Neural progenitor cell (in vitro differentiated cells): ENCODE data around the gene CATSPER3. TPM values are rescaled to one million over a fixed set of nuclear protein-coding genes. Genes with fewer than 3 reads are reported as not detected.
A peak's percentile ranks its signal among the peaks of the same experiment; 100 is the strongest.

Experiments used
- DNase-seq: peaks from one replicate; pipeline ENCODE4 v3.0.0-alpha.2; 2016; ENCODE audit warnings: low spot score
- H2AFZ ChIP-seq: fragments of 200-600 bp; sonication (generic); replicated peaks from 2 replicates; pipeline ENCODE4 v1.6.1; 2016; ENCODE audit warnings: antibody characterized with exemption
- H3F3A ChIP-seq: fragments of 200-600 bp; sonication (generic); 2 replicates; pipeline ENCODE4 v1.6.1; 2016; ENCODE audit warnings: antibody characterized with exemption, low read depth
- H3K27ac ChIP-seq: fragments of 200-600 bp; sonication (generic); 2 replicates; pipeline ENCODE4 v1.5.1; 2016; ENCODE audit warnings: mild to moderate bottlenecking
- H3K27me3 ChIP-seq: fragments of 200-600 bp; sonication (generic); 2 replicates; pipeline ENCODE4 v1.6.1; 2016; ENCODE audit warnings: mild to moderate bottlenecking, moderate library complexity
- H3K36me3 ChIP-seq: fragments of 200-600 bp; sonication (generic); 2 replicates; pipeline ENCODE4 v1.5.1; 2016
- H3K4me1 ChIP-seq: fragments of 200-600 bp; sonication (generic); 2 replicates; pipeline ENCODE4 v1.6.1; 2016; ENCODE audit warnings: mixed run types
- H3K4me2 ChIP-seq: fragments of 200-600 bp; sonication (generic); 2 replicates; pipeline ENCODE4 v1.6.1; 2016
- H3K4me3 ChIP-seq: fragments of 200-600 bp; sonication (generic); 2 replicates; pipeline ENCODE4 v1.5.1; 2016
- H3K79me2 ChIP-seq: fragments of 200-600 bp; sonication (generic); 2 replicates; pipeline ENCODE4 v1.6.1; 2016; ENCODE audit warnings: low read depth
- H3K9ac ChIP-seq: fragments of 200-600 bp; sonication (generic); 2 replicates; pipeline ENCODE4 v1.6.1; 2016
- H3K9me3 ChIP-seq: fragments of 200-600 bp; sonication (generic); 2 replicates; pipeline ENCODE4 v1.5.1; 2016; ENCODE audit warnings: low read depth
- H4K20me1 ChIP-seq: fragments of 200-600 bp; sonication (generic); 2 replicates; pipeline ENCODE4 v1.6.1; 2016; ENCODE audit warnings: low read depth
- H3K27ac Mint-ChIP-seq: 3 replicates; pipeline ENCODE4 v1.8.0; 2021; ENCODE audit warnings: mixed read lengths
- H3K27me3 Mint-ChIP-seq: 2 replicates; pipeline ENCODE4 v1.8.0; 2022; ENCODE audit warnings: low read depth, mild to moderate bottlenecking, inconsistent platforms, moderate library complexity, mixed read lengths; ENCODE audit not compliant: insufficient read depth
- H3K36me3 Mint-ChIP-seq: 3 replicates; pipeline ENCODE4 v1.8.0; 2021; ENCODE audit warnings: mixed read lengths
- H3K4me1 Mint-ChIP-seq: 3 replicates; pipeline ENCODE4 v1.8.0; 2021; ENCODE audit warnings: mixed read lengths
- H3K4me3 Mint-ChIP-seq: 3 replicates; pipeline ENCODE4 v1.8.0; 2021; ENCODE audit warnings: mild to moderate bottlenecking, moderate library complexity, mixed read lengths
- H3K9me3 Mint-ChIP-seq: 3 replicates; pipeline ENCODE4 v1.8.0; 2020; ENCODE audit warnings: mixed read lengths
- CTCF ChIP-seq: fragments of 200-600 bp; sonication (generic); IDR thresholded peaks from 2 replicates; pipeline ENCODE4 v1.5.1; 2017; ENCODE audit warnings: antibody characterized with exemption, mild to moderate bottlenecking
- EZH2 ChIP-seq: fragments of 200-600 bp; sonication (generic); IDR thresholded peaks from 2 replicates; pipeline ENCODE4 v1.6.1; 2017; ENCODE audit warnings: antibody characterized with exemption, mild to moderate bottlenecking, moderate library complexity
- EZH2phosphoT487 ChIP-seq: fragments of 200-600 bp; sonication (generic); IDR thresholded peaks from 2 replicates; pipeline ENCODE4 v1.6.1; 2017; ENCODE audit warnings: antibody characterized with exemption
- total RNA-seq: library from RNA; depleted of rRNA; stranded (reverse); fragments of >200 nt; gene quantifications from 2 replicates; pipeline ENCODE4 v1.2.3, GENCODE V29; 2015; ENCODE audit warnings: low replicate concordance

CATSPER3 gene
- total RNA-seq, 1 donor from 2014 or later: not detected

GRCh38 chr5:135029477-135030122 is 61.9 kb downstream of the CATSPER3 start:
- Histone ChIP-seq H3K4me1 (peaks cover 24% of the 10 kb centered on the region), H4K20me1 (peaks cover 82% of the 10 kb centered on the region), H3F3A (peaks cover 54% of the 10 kb centered on the region), H3K4me3 (no peak overlapping the region), H3K27ac (no peak overlapping the region), H3K36me3 (no peaks in the 10 kb centered on the region), H3K4me2 (no peak overlapping the region), H3K9ac (no peak overlapping the region), H2AFZ (no peak overlapping the region), H3K9me3 (no peaks in the 10 kb centered on the region), H3K27me3 (peaks cover 100% of the 10 kb centered on the region), H3K79me2 (no peaks in the 10 kb centered on the region)
- no peaks in the 10 kb centered on the region for H3K9me3 Mint-ChIP-seq
- no peak overlapping the region for H3K27ac Mint-ChIP-seq
- no peak overlapping the region for H3K4me3 Mint-ChIP-seq
- no peak for DNase-seq
- peaks cover 32% of the 10 kb centered on the region for H3K4me1 Mint-ChIP-seq
- H3K27me3 Mint-ChIP-seq: peaks cover 75% of the 10 kb centered on the region
- H3K36me3 Mint-ChIP-seq: no peaks in the 10 kb centered on the region
- TF ChIP-seq EZH2 (peak; percentile 60), CTCF (no peak), EZH2phosphoT487 (no peak)

- H3K36me3 Mint-ChIP-seq: no peaks in the 10 kb centered on the region
- no peaks in the 10 kb centered on the region for H3K9me3 ChIP-seq
- peak; percentile 51 for DNase-seq
- peaks cover 77% of the 10 kb centered on the region for H3K27me3 Mint-ChIP-seq
- peaks cover 100% of the 10 kb centered on the region for H3K27me3 ChIP-seq
- H3F3A ChIP-seq: peaks cover 60% of the 10 kb centered on the region
- no peak overlapping the region for H3K4me3 Mint-ChIP-seq
- H3K9ac ChIP-seq: no peak overlapping the region
- H3K4me1 ChIP-seq: peaks cover 24% of the 10 kb centered on the region
- H4K20me1 ChIP-seq: peaks cover 90% of the 10 kb centered on the region
- H3K9me3 Mint-ChIP-seq: no peaks in the 10 kb centered on the region
- H3K4me3 ChIP-seq: peak overlapping the region; percentile 37
- H3K4me1 Mint-ChIP-seq: peaks cover 30% of the 10 kb centered on the region
- TF ChIP-seq EZH2: no peak
- TF ChIP-seq CTCF: no peak
- no peak for TF ChIP-seq EZH2phosphoT487
- no peaks in the 10 kb centered on the region for H3K36me3 ChIP-seq
- H3K27ac Mint-ChIP-seq: no peak overlapping the region
- H3K27ac ChIP-seq: no peak overlapping the region
- no peaks in the 10 kb centered on the region for H3K79me2 ChIP-seq
- peak overlapping the region; percentile 73 for H3K4me2 ChIP-seq
- H2AFZ ChIP-seq: no peak overlapping the region
Measured at GRCh38 chr5:135030123-135030955, 62.6 kb downstream of the CATSPER3 start.

- Histone ChIP-seq H3K4me1 (peaks cover 24% of the 10 kb centered on the region), H3K27me3 (peaks cover 100% of the 10 kb centered on the region), H3K9ac (no peak overlapping the region), H3K9me3 (no peaks in the 10 kb centered on the region), H3K27ac (no peak overlapping the region), H3K79me2 (no peaks in the 10 kb centered on the region), H2AFZ (no peak overlapping the region), H3F3A (peaks cover 59% of the 10 kb centered on the region), H3K36me3 (no peaks in the 10 kb centered on the region), H4K20me1 (peaks cover 88% of the 10 kb centered on the region), H3K4me3 (peak overlapping the region; percentile 37), H3K4me2 (peak overlapping the region; percentile 73)
- no peak overlapping the region for H3K4me3 Mint-ChIP-seq
- no peak overlapping the region for H3K27ac Mint-ChIP-seq
- H3K27me3 Mint-ChIP-seq: peaks cover 77% of the 10 kb centered on the region
- DNase-seq: peak; percentile 76
- TF ChIP-seq CTCF (no peak), EZH2 (peak; percentile 88), EZH2phosphoT487 (peak; percentile 94)
- H3K9me3 Mint-ChIP-seq: peaks cover 3% of the 10 kb centered on the region
- peaks cover 29% of the 10 kb centered on the region for H3K4me1 Mint-ChIP-seq
- no peaks in the 10 kb centered on the region for H3K36me3 Mint-ChIP-seq
Measured at GRCh38 chr5:135030956-135031812, 63.5 kb downstream of the CATSPER3 start.
